ENCODE results near the gene OR4F15. TPM values are rescaled to one million over a fixed set of nuclear protein-coding genes. Genes with fewer than 3 reads are reported as not detected.
"Not testable (repeated sequence)": the region's sequence is repeated elsewhere in the genome, so short reads cannot be mapped to it uniquely, and the experiment has no call there.

The OR4F15 gene
- total RNA-seq, 4 donors from 2014 or later: not detected

- DNase-seq; H3K27me3 ChIP-seq; H3K4me1 ChIP-seq; H3K36me3 ChIP-seq; intact Hi-C loops (cut with DNase I; ENCODE audit: low total_unique reads); H3K4me3 ChIP-seq; H3K9me3 ChIP-seq; H3K27ac ChIP-seq: not testable (repeated sequence)
Observed at GRCh38 chr15:101790748-101791147, 21.3 kb upstream of the OR4F15 start.

GRCh38 chr15:101793981-101794380 lies 18.0 kb upstream of the OR4F15 start:
- H3K4me3 ChIP-seq; H3K4me1 ChIP-seq; intact Hi-C loops (cut with DNase I; ENCODE audit: low total_unique reads); H3K9me3 ChIP-seq; H3K36me3 ChIP-seq; H3K27me3 ChIP-seq; DNase-seq; H3K27ac ChIP-seq: not testable (repeated sequence)

DNA sequence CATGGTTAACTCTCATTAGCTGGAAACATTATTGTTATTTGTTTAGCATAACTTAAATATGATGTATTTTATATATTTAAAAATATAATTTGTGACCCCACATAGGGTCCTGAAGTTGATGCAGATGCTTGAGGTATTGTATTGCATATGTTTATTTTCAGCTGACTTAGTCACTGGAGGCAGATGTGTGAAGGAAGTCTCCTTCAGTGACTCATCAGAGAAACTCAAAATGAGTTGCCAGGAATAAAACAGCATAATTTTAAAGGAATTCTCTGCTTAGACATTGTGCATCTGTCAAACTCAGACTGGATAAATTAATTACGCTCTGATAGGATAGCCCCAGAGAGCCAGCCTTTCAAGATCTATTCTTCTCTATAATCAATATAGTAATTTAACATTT lies 16.5 kb upstream of the OR4F15 start:
- Histone ChIP-seq H3K9me3 (no peaks in the 10 kb centered on the region), H3K36me3 (no peaks in the 10 kb centered on the region), H3K4me3 (no peak overlapping the region), H3K27ac (no peak overlapping the region), H3K4me1 (no peaks in the 10 kb centered on the region), H3K27me3 (no peaks in the 10 kb centered on the region)
- DNase-seq: no peak
- no peak for TF ChIP-seq CTCF (IDR thresholded peaks at IDR 0.05)
- TF ChIP-seq POLR2A (IDR thresholded peaks at IDR 0.05): no peak
- intact Hi-C loops (cut with DNase I; ENCODE audit: low total_unique reads): no loop called here

DNA sequence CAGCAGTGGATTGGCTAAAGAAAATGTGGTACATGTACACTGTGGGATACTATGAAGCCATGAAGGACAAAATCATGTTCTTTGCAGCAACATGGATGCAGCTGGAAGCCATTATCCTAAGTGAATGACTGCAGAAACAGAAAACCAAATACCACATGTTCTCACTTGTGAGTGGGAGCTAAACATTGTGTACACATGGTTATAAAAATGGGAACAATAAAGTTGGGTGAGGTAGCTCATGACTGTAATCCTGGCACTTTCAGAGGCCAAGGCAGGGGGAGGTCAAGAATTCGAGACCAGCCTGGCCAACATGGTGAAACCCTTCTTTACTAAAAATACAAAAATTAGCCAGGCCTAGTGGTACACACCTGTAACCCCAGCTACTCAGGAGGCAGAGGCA lies 12.3 kb upstream of the OR4F15 start:
- H3K4me1 ChIP-seq: no peaks in the 10 kb centered on the region
- H3K27ac ChIP-seq: no peak overlapping the region
- H3K36me3 ChIP-seq: no peaks in the 10 kb centered on the region
- no peak overlapping the region for H3K4me3 ChIP-seq
- TF ChIP-seq CTCF (IDR thresholded peaks at IDR 0.05): no peak
- TF ChIP-seq POLR2A (IDR thresholded peaks at IDR 0.05): no peak
- H3K27me3 ChIP-seq: no peaks in the 10 kb centered on the region
- DNase-seq: no peak
- no peaks in the 10 kb centered on the region for H3K9me3 ChIP-seq
- intact Hi-C loops (cut with DNase I; ENCODE audit: low total_unique reads): no loop called here

GRCh38 chr15:101801048-101801447 lies 11.0 kb upstream of the OR4F15 start:
- Histone ChIP-seq H3K9me3 (no peaks in the 10 kb centered on the region), H3K4me1 (no peaks in the 10 kb centered on the region), H3K36me3 (no peaks in the 10 kb centered on the region), H3K4me3 (no peak overlapping the region), H3K27ac (no peak overlapping the region), H3K27me3 (no peaks in the 10 kb centered on the region)
- TF ChIP-seq POLR2A (IDR thresholded peaks at IDR 0.05): no peak
- TF ChIP-seq CTCF (IDR thresholded peaks at IDR 0.05): no peak
- intact Hi-C loops (cut with DNase I; ENCODE audit: low total_unique reads): no loop called here
- no peak for DNase-seq

DNA sequence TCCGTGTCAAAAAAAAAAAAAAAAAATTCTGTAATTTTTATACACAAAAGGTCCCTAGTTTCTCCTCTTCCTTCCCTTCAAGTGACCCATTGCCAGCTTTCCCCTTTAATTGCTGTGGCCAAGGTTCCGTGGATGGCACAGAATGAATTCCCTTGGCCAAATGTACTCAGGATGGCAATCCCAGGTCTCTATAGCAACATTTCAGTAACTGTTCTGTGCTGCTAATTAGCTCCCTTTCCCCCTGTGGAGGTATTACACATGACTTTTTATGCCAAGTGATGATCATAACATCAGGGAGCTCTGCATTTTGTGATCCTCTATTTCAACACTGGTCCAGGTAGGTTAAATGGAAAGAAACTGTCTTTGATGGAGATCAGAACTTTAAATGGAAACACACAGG lies 8.8 kb upstream of the OR4F15 start, which contains the start of gene OR4F6:
Gene OR4F6, plus strand, starts transcription at position 301 of the 400 bp plus-strand sequence. CDS start 2,211 bp downstream, outside the sequence.
- Histone ChIP-seq H3K9me3 (no peaks in the 10 kb centered on the region), H3K27ac (no peak within 1 kb of the TSS), H3K4me3 (no peak within 1 kb of the TSS), H3K27me3 (no peaks in the 10 kb centered on the region), H3K4me1 (no peaks in the 10 kb centered on the region), H3K36me3 (no peaks in the 10 kb centered on the region)
- intact Hi-C loops (cut with DNase I; ENCODE audit: low total_unique reads): no loop called here
- TF ChIP-seq POLR2A (IDR thresholded peaks at IDR 0.05) (no peak), CTCF (IDR thresholded peaks at IDR 0.05) (no peak)
- DNase-seq: no peak
